ENCODE measurements around the gene CA9. TPM values are rescaled to one million over a fixed set of nuclear protein-coding genes. Genes with fewer than 3 reads are reported as not detected.

Gene CA9
- total and polyA plus RNA-seq, 2 experiments from 2014 or later: 1.1 TPM; not detected in 1

GRCh38 chr9:35697486-35697885 lies 23.8 kb downstream of the CA9 start (continued):
- no peak for TF ChIP-seq ZNF462 (CRISPR knock-in tag; IDR thresholded peaks at IDR 0.05)
- no peak for TF ChIP-seq STAT1 (IDR thresholded peaks at IDR 0.05; ENCODE audit: unreplicated experiment)
- no peak for TF ChIP-seq ZNF114 (CRISPR knock-in tag; IDR thresholded peaks at IDR 0.05)

- DNase-seq (ENCODE audit: low spot score): no peak
- H2AFZ ChIP-seq: no peak overlapping the region
- H3K4me2 ChIP-seq: no peak overlapping the region
- Mint-ChIP-seq H3K27ac (no peak overlapping the region), H3K9me3 (no peaks in the 10 kb centered on the region), H3K4me1 (no peaks in the 10 kb centered on the region), H3K4me3 (no peak overlapping the region), H3K27me3 (ENCODE audit: insufficient read depth, low read depth, poor library complexity) (peaks cover 10% of the 10 kb centered on the region), H3K36me3 (ENCODE audit: low read depth) (no peaks in the 10 kb centered on the region; the same call in none of the 3 replicates)
- no peaks in the 10 kb centered on the region for H4K20me1 ChIP-seq (replicated peaks; ENCODE audit: insufficient read depth)
- H3K36me3 ChIP-seq (ENCODE audit: insufficient read depth): peaks cover 31% of the 10 kb centered on the region; the same call in 1 of the 2 replicates
- no peak overlapping the region for H3K4me3 ChIP-seq
- TF ChIP-seq ETS1 (IDR thresholded peaks at IDR 0.05): no peak
- no peak for TF ChIP-seq REST (IDR thresholded peaks at IDR 0.05; ENCODE audit: unreplicated experiment)
- no peaks in the 10 kb centered on the region for H3K79me2 ChIP-seq (replicated peaks; ENCODE audit: insufficient read depth)
- no peaks in the 10 kb centered on the region for H3K9me2 ChIP-seq (ENCODE audit: insufficient read depth)
- no peaks in the 10 kb centered on the region for H3K4me1 ChIP-seq (ENCODE audit: insufficient read depth)
- no peak for ATAC-seq
- H3K27ac ChIP-seq (ENCODE audit: low read depth): no peak overlapping the region
- H3F3A ChIP-seq (replicated peaks; ENCODE audit: low read depth): peaks cover 6% of the 10 kb centered on the region
- H3K27me3 ChIP-seq (ENCODE audit: insufficient read depth): no peaks in the 10 kb centered on the region
Measured at GRCh38 chr9:35698231-35698630, 24.5 kb downstream of the CA9 start.
